GM12878 (cell line): Measurements from ENCODE around the gene NEK5. TPM values are rescaled to one million over a fixed set of nuclear protein-coding genes. Genes with fewer than 3 reads are reported as not detected.

Experiments
- ATAC-seq: fragments of 200-7000 bp; cut with Tn5 transposase; 3 replicates; pipeline ENCODE4 v1.9.1; 2020; ENCODE audit warnings: mild to moderate bottlenecking, moderate library complexity
- BruUV-seq: library from RNA; stranded (reverse); fragments of 400-500 nt; replicated peaks from 2 replicates; lab custom pipeline; 2021; lab: Mats Ljungman, UMichigan
- CTCF ChIA-PET: fragments of 300-600 bp; sonication (Branson Sonifier 250); formaldehyde crosslinking; extraction: SDS; loops from one replicate; lab custom pipeline; 2021; ENCODE audit warnings: inconsistent platforms; lab: Yijun Ruan, JAX
- POLR2A ChIA-PET: fragments of 350-600 bp; formaldehyde crosslinking; extraction: SDS; loops from one replicate; lab custom pipeline; 2021; ENCODE audit warnings: inconsistent platforms; lab: Charles Lee
- RAD21 ChIA-PET: fragments of 300-600 bp; sonication (Branson Sonifier 250); formaldehyde crosslinking; loops from one replicate; lab custom pipeline; 2023; ENCODE audit warnings: antibody characterized with exemption; ENCODE audit not compliant: unreplicated experiment; lab: Charles Lee
- SMC1A ChIA-PET: fragments of 300-600 bp; sonication (Branson Sonifier 250); formaldehyde crosslinking; loops from one replicate; lab custom pipeline; 2023; ENCODE audit not compliant: unreplicated experiment, uncharacterized antibody; lab: Charles Lee
- DNase-seq: peaks from one replicate; pipeline ENCODE4 v3.0.0-alpha.2; 2011; ENCODE audit warnings: low read depth, low spot score
- FAIRE-seq: peaks from 3 replicates; lab custom pipeline; 2011; peaks lifted over from hg19 to GRCh38; lab: Jason Lieb, UNC
- H2AFZ ChIP-seq: 2 replicates; pipeline ENCODE4 v1.6.0; 2011; ENCODE audit warnings: low read depth, low read length, control low read depth; ENCODE audit not compliant: control insufficient read depth
- H3K27ac ChIP-seq: 2 replicates; pipeline ENCODE4 v1.5.1; 2011; ENCODE audit warnings: control low read depth; ENCODE audit not compliant: control insufficient read depth, insufficient read depth
- H3K27me3 ChIP-seq, 2 experiments: replicated peaks in 1 of 2; 2 replicates each; pipeline versions ENCODE4 v1.6.0 to v1.6.1; 2011; ENCODE audit warnings: low read length in 1 of 2; ENCODE audit not compliant: control insufficient read depth in 2 of 2, insufficient read depth in 2 of 2
- H3K36me3 ChIP-seq, 2 experiments: 2 replicates each; pipeline ENCODE4 v1.5.1; 2011; ENCODE audit warnings: low read length in 1 of 2; ENCODE audit not compliant: control insufficient read depth in 2 of 2, insufficient read depth in 2 of 2
- H3K4me1 ChIP-seq: 2 replicates; pipeline ENCODE4 v1.6.1; 2011; ENCODE audit warnings: mild to moderate bottlenecking, low read length, moderate library complexity, mixed read lengths; ENCODE audit not compliant: control insufficient read depth, insufficient read depth
- H3K4me2 ChIP-seq: 2 replicates; pipeline ENCODE4 v1.6.0; 2011; ENCODE audit warnings: control low read depth; ENCODE audit not compliant: control insufficient read depth, insufficient read depth
- H3K4me3 ChIP-seq: fragments of 200-600 bp; sonication (generic); 2 replicates; pipeline ENCODE4 v1.5.1; 2016
- H3K79me2 ChIP-seq: 2 replicates; pipeline ENCODE4 v1.6.0; 2011; ENCODE audit warnings: low read length; ENCODE audit not compliant: control insufficient read depth, insufficient read depth
- H3K9ac ChIP-seq: 2 replicates; pipeline ENCODE4 v1.8.0; 2011; ENCODE audit warnings: low read length, control low read depth, mixed read lengths; ENCODE audit not compliant: control insufficient read depth, insufficient read depth
- H3K9me3 ChIP-seq: replicated peaks from 3 replicates; pipeline ENCODE4 v1.5.1; 2011; ENCODE audit warnings: mild to moderate bottlenecking, low read length; ENCODE audit not compliant: control insufficient read depth, insufficient read depth
- H4K20me1 ChIP-seq: 2 replicates; pipeline ENCODE4 v1.6.0; 2011; ENCODE audit not compliant: control insufficient read depth, insufficient read depth
- BRCA1 ChIP-seq: IDR thresholded peaks from 2 replicates; pipeline ENCODE4 v1.6.1; 2011; ENCODE audit warnings: low read depth, low read length, improper control_type of control experiment
- CEBPB ChIP-seq, 2 experiments: fragments of 150-350 bp in 1 of 2; IDR thresholded peaks; 2 replicates each; pipeline ENCODE4 v1.6.1; 2012 to 2014; ENCODE audit warnings: low read depth in 2 of 2, low read length in 2 of 2, borderline replicate concordance in 1 of 2, inconsistent platforms in 1 of 2
- DPF2 ChIP-seq: fragments of 450-650 bp; IDR thresholded peaks from 2 replicates; pipeline ENCODE4 v1.6.1; 2017; ENCODE audit warnings: mild to moderate bottlenecking
- EGR1 ChIP-seq, 2 experiments: IDR thresholded peaks; 1 replicate in 1 of 2; 2 replicates in 1 of 2; pipeline ENCODE4 v1.6.1; 2011 to 2012; ENCODE audit warnings: low read depth in 2 of 2, low read length in 2 of 2, borderline replicate concordance in 1 of 2, mild to moderate bottlenecking in 1 of 2, moderate library complexity in 1 of 2
- FOS ChIP-seq: IDR thresholded peaks from 3 replicates; pipeline ENCODE4 v1.6.1; 2011; ENCODE audit warnings: borderline replicate concordance; ENCODE audit not compliant: insufficient read length; ENCODE audit errors: extremely low read depth
- JUND ChIP-seq: IDR thresholded peaks from 2 replicates; pipeline ENCODE4 v1.6.1; 2012; ENCODE audit warnings: low read depth, mild to moderate bottlenecking, low read length, improper control_type of control experiment, moderate library complexity
- KAT2A ChIP-seq: conservative IDR thresholded peaks from 2 replicates; pipeline ENCODE4 v1.6.1; 2011; ENCODE audit warnings: low read depth, low read length; ENCODE audit not compliant: control insufficient read depth
- KDM1A ChIP-seq: fragments of 200-600 bp; sonication (generic); IDR thresholded peaks from 2 replicates; pipeline ENCODE4 v1.6.1; 2016; ENCODE audit warnings: borderline replicate concordance
- MXI1 ChIP-seq: fragments of 150-350 bp; IDR thresholded peaks from 2 replicates; pipeline ENCODE4 v1.6.1; 2011; ENCODE audit warnings: low read depth, mild to moderate bottlenecking, inconsistent platforms, low read length, improper control_type of control experiment
- POLR2A ChIP-seq: IDR thresholded peaks from 2 replicates; pipeline ENCODE4 v1.6.1; 2011; ENCODE audit warnings: low read depth, mild to moderate bottlenecking, low read length
- RAD51 ChIP-seq: fragments of 450-650 bp; IDR thresholded peaks from 2 replicates; pipeline ENCODE4 v1.6.1; 2016; ENCODE audit warnings: moderate library complexity, mild to moderate bottlenecking, inconsistent platforms
- YBX1 ChIP-seq: fragments of 450-650 bp; IDR thresholded peaks from 2 replicates; pipeline ENCODE4 v1.6.1; 2016; ENCODE audit warnings: antibody characterized with exemption
- WGBS: methylation state at CpG from one replicate; pipeline ENCODE4 v1.1.6; 2016; ENCODE audit warnings: low lambda C conversion rate; ENCODE audit not compliant: insufficient replicate concordance, insufficient coverage; ENCODE audit errors: missing lambda C conversion rate; 5-methylcytosine and 5-hydroxymethylcytosine counted together
- in situ Hi-C: fragments of 300-500 bp; cut with MboI; formaldehyde crosslinking; loops from 9 replicates; pipeline ENCODE4 v1.14.3; 2018; ENCODE audit warnings: mixed read lengths
- intact Hi-C: fragments of 100-400 bp; cut with micrococcal nuclease; formaldehyde crosslinking; loops from one replicate; pipeline ENCODE4 v1.14.2; 2022; ENCODE audit not compliant: unreplicated experiment
- polyA plus RNA-seq, 11 experiments: library from polyadenylated mRNA; depleted of rRNA in 4 of 11; unstranded in 6 of 11; stranded (reverse) in 5 of 11; fragments of >200 nt; fragmentation: Nextera tagmentation in 4 of 11; fragmentation: Illumina TruSeq in 1 of 11; extraction: Ambion mirVana in 4 of 11; extraction: Trizol in 1 of 11; gene quantifications; 1 replicate in 1 of 11; 2 replicates in 10 of 11; pipeline versions ENCODE4 v1.2.1 to v1.2.3, GENCODE V29; 2011 to 2016; ENCODE audit warnings: inconsistent platforms in 2 of 11, missing spikeins in 2 of 11, low read depth in 1 of 11
- total RNA-seq, 4 experiments: library from RNA; depleted of rRNA in 3 of 4; stranded (reverse); fragments of >200 nt in 3 of 4; fragmentation: Illumina TruSeq in 1 of 4; extraction: Trizol in 1 of 4; gene quantifications; 2 replicates each; pipeline versions ENCODE4 v1.2.1 to v1.2.3, GENCODE V29; 2013 to 2021
- TF ChIP-seq, protein P1 (sequence below): fragments of 450-650 bp; IDR thresholded peaks from 2 replicates; pipeline ENCODE4 v1.6.1; 2017; ENCODE audit warnings: low read depth, mild to moderate bottlenecking, moderate library complexity
- TF ChIP-seq, protein P2 (sequence below): IDR thresholded peaks from 2 replicates; pipeline ENCODE4 v1.6.1; 2011; ENCODE audit warnings: low read depth, low read length, improper control_type of control experiment, borderline replicate concordance
- TF ChIP-seq, protein P3 (sequence below), 3 experiments: IDR thresholded peaks in 2 of 3; conservative IDR thresholded peaks in 1 of 3; 2 replicates each; pipeline ENCODE4 v1.5.1; 2011; ENCODE audit warnings: low read depth in 3 of 3, low read length in 3 of 3, mild to moderate bottlenecking in 3 of 3, control low read depth in 2 of 3, moderate library complexity in 2 of 3, inconsistent platforms in 1 of 3, mixed read lengths in 1 of 3; ENCODE audit not compliant: control insufficient read depth in 2 of 3, insufficient read depth in 1 of 3; ENCODE audit errors: extremely low read depth in 1 of 3

The NEK5 gene
- total and polyA plus RNA-seq, 10 of the 15 experiments (the other 5 are each of a cell fraction or from before 2014, with no cell fraction given): 0.04 to 0.32 (median 0.20) TPM; not detected in 6

DNA sequence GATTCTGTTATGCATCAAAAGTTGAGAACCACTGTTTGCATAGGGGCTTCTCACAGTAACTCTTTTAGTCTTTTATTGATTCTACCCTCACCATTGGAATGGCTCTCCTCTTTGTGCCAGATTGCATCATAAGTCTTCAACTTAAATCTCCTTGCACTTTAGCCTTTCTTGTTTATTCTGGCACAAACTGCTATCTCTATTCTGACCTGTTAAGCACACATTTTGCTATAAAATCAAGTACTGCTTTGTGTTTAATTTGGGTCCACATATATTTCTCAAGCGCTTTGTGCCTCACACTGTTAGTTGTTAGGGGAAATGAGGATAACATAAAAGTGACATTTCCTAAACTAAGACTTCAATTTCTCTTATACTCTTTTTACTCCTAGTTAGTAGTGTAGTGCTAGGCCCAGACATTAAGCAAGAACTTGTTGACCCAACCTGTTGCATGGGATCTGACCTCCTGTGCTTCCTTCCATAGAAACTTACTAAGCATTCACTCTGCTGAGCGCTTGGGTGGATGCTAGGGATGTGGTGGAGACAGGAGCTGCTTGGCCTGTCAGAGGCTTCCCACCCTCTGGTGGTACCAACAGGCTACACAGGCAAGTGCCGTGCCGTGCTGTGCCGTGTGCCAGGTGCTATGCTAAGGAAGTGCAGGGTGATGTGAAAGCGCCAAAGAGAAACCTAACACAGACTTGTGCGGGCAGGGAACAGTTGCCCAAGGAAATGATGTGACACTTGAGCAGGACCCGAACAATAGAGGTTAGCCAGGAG is 103.2 kb downstream of the NEK5 start:
- H3K4me2 ChIP-seq: no peak overlapping the region
- no peaks in the 10 kb centered on the region for H3K79me2 ChIP-seq
- H4K20me1 ChIP-seq: no peaks in the 10 kb centered on the region
- 96% methylated on average over 8 of the region's 8 CpGs for WGBS
- no peak overlapping the region for H3K4me3 ChIP-seq
- CTCF ChIA-PET: interaction anchor here (0.7 kb wide), 1 partner anchor 14 kb away, joined by 3 read pairs; the partner anchor contains the start of gene ALG11
- no TSS peak for BruUV-seq
- H3K9ac ChIP-seq: no peak overlapping the region
- H3K27ac ChIP-seq: no peak overlapping the region
- DNase-seq: no peak
- RAD21 ChIA-PET: no interaction called here
- SMC1A ChIA-PET: no interaction called here
- peaks cover 1 to 8% of the 10 kb centered on the region in 2 experiments; a peak in 2 of 4 replicates for H3K36me3 ChIP-seq
- H3K4me1 ChIP-seq: no peaks in the 10 kb centered on the region
- H3K9me3 ChIP-seq: no peaks in the 10 kb centered on the region
- FAIRE-seq: no peak
- ATAC-seq: no peak; the same call in 2 of the 3 replicates
- TF ChIP-seq YBX1 (no peak), DPF2 (no peak), RAD51 (no peak), KAT2A (no peak), CEBPB (IDR thresholded peaks at IDR 0.05; ENCODE audit: borderline replicate concordance in 1 of 2, low read depth in 2 of 2, low read length in 2 of 2) (no peak), BRCA1 (no peak), MXI1 (no peak), POLR2A (no peak; the same call in 1 of the 2 replicates), JUND (no peak), EGR1 (IDR thresholded peaks at IDR 0.05; ENCODE audit: borderline replicate concordance in 1 of 2, low read depth in 2 of 2, low read length in 2 of 2) (no peak), FOS (no peak), KDM1A (no peak)
- TF ChIP-seq, protein P1, sequence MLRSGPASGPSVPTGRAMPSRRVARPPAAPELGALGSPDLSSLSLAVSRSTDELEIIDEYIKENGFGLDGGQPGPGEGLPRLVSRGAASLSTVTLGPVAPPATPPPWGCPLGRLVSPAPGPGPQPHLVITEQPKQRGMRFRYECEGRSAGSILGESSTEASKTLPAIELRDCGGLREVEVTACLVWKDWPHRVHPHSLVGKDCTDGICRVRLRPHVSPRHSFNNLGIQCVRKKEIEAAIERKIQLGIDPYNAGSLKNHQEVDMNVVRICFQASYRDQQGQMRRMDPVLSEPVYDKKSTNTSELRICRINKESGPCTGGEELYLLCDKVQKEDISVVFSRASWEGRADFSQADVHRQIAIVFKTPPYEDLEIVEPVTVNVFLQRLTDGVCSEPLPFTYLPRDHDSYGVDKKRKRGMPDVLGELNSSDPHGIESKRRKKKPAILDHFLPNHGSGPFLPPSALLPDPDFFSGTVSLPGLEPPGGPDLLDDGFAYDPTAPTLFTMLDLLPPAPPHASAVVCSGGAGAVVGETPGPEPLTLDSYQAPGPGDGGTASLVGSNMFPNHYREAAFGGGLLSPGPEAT: no peak
- TF ChIP-seq, protein P2, sequence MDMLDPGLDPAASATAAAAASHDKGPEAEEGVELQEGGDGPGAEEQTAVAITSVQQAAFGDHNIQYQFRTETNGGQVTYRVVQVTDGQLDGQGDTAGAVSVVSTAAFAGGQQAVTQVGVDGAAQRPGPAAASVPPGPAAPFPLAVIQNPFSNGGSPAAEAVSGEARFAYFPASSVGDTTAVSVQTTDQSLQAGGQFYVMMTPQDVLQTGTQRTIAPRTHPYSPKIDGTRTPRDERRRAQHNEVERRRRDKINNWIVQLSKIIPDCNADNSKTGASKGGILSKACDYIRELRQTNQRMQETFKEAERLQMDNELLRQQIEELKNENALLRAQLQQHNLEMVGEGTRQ: no peak
- TF ChIP-seq, protein P3, sequence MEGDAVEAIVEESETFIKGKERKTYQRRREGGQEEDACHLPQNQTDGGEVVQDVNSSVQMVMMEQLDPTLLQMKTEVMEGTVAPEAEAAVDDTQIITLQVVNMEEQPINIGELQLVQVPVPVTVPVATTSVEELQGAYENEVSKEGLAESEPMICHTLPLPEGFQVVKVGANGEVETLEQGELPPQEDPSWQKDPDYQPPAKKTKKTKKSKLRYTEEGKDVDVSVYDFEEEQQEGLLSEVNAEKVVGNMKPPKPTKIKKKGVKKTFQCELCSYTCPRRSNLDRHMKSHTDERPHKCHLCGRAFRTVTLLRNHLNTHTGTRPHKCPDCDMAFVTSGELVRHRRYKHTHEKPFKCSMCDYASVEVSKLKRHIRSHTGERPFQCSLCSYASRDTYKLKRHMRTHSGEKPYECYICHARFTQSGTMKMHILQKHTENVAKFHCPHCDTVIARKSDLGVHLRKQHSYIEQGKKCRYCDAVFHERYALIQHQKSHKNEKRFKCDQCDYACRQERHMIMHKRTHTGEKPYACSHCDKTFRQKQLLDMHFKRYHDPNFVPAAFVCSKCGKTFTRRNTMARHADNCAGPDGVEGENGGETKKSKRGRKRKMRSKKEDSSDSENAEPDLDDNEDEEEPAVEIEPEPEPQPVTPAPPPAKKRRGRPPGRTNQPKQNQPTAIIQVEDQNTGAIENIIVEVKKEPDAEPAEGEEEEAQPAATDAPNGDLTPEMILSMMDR (IDR thresholded peaks at IDR 0.05 in 2 of 3, conservative IDR thresholded peaks at IDR 0.05 in 1 of 3; ENCODE audit: control insufficient read depth in 2 of 3, extremely low read depth in 1 of 3, insufficient read depth in 1 of 3, low read depth in 3 of 3, low read length in 3 of 3): no peak
- intact Hi-C loops (no loop called here), in situ Hi-C loops (no loop called here)
- POLR2A ChIA-PET: no interaction called here
- no peaks in the 10 kb centered on the region for H3K27me3 ChIP-seq
- no peak overlapping the region for H2AFZ ChIP-seq
